ENCODE results near the gene MDM4. TPM values are rescaled to one million over a fixed set of nuclear protein-coding genes. Genes with fewer than 3 reads are reported as not detected.

Gene MDM4
- total RNA-seq, 1 donor from 2014 or later, result 59.2 TPM

- DNase-seq (ENCODE audit: low spot score), result no peak
- intact Hi-C loops (cut with DNase I), result no loop called here
Observed at GRCh38 chr1:204591473-204592090, 75.4 kb downstream of the MDM4 start.

- no peak for DNase-seq (ENCODE audit: low spot score)
Observed at GRCh38 chr1:204592246-204592948, 76.2 kb downstream of the MDM4 start.

GRCh38 chr1:204598319-204598969 lies 82.2 kb downstream of the MDM4 start:
- no peak for DNase-seq (ENCODE audit: low spot score)
- intact Hi-C loops (cut with DNase I), result no loop called here

More at GRCh38 chr1:204592246-204592948, 76.2 kb downstream of the MDM4 start:
- intact Hi-C loops (cut with DNase I), result no loop called here

- DNase-seq (ENCODE audit: low spot score), result no peak
- intact Hi-C loops (cut with DNase I), result no loop called here
Observed at GRCh38 chr1:204599098-204599497, 82.9 kb downstream of the MDM4 start.

GRCh38 chr1:204599596-204599995 lies 83.4 kb downstream of the MDM4 start:
- intact Hi-C loops (cut with DNase I), result no loop called here

GRCh38 chr1:204600203-204600602 lies 84.0 kb downstream of the MDM4 start:
- DNase-seq (ENCODE audit: low spot score), result no peak
- intact Hi-C loops (cut with DNase I), result no loop called here

More at GRCh38 chr1:204599596-204599995, 83.4 kb downstream of the MDM4 start:
- no peak for DNase-seq (ENCODE audit: low spot score)

- intact Hi-C loops (cut with DNase I), result no loop called here
- no peak for DNase-seq (ENCODE audit: low spot score)
Observed at GRCh38 chr1:204600968-204601367, 84.8 kb downstream of the MDM4 start.

- intact Hi-C loops (cut with DNase I), result no loop called here
- DNase-seq (ENCODE audit: low spot score), result no peak
Observed at GRCh38 chr1:204602111-204602579, 85.9 kb downstream of the MDM4 start.

- no peak for DNase-seq (ENCODE audit: low spot score)
- intact Hi-C loops (cut with DNase I), result no loop called here
Observed at GRCh38 chr1:204602871-204603542, 86.8 kb downstream of the MDM4 start.

- no peak for DNase-seq (ENCODE audit: low spot score)
- intact Hi-C loops (cut with DNase I), result no loop called here
Observed at GRCh38 chr1:204605791-204606190, 89.6 kb downstream of the MDM4 start.

Other genes starting within 250 kb of the MDM4 start
- gene PLEKHA6, start 156.5 kb upstream of the MDM4 start, total RNA-seq, result 27.9 TPM
- gene PPP1R15B, start 104.6 kb upstream of the MDM4 start, total RNA-seq, result 21.2 TPM
- gene PIK3C2B, start 21.6 kb upstream of the MDM4 start, total RNA-seq, result 28.8 TPM
- gene LRRN2, start 169.3 kb downstream of the MDM4 start, total RNA-seq, result 1.6 TPM